HepG2 (cell line): ENCODE results near the gene CCDC97. TPM values are rescaled to one million over a fixed set of nuclear protein-coding genes. Genes with fewer than 3 reads are reported as not detected.

Experiments
- ETV5 ChIP-seq: IDR thresholded peaks from 2 replicates; pipeline ENCODE4 v1.6.1; 2018; ENCODE audit warnings: missing biosample characterization, missing genetic modification reagents, inconsistent platforms, borderline replicate concordance
- FOXO1 ChIP-seq: sonication (generic); formaldehyde crosslinking; IDR thresholded peaks from 2 replicates; pipeline ENCODE4 v1.4.0; 2020; ENCODE audit warnings: missing genetic modification reagents
- GABPB1 ChIP-seq: IDR thresholded peaks from 2 replicates; pipeline ENCODE4 v1.6.1; 2016; ENCODE audit warnings: mild to moderate bottlenecking, missing genetic modification reagents, moderate library complexity, missing compliant biosample characterization
- JUND ChIP-seq: sonication (generic); formaldehyde crosslinking; IDR thresholded peaks from 2 replicates; pipeline ENCODE4 v1.8.0; 2022; ENCODE audit warnings: mild to moderate bottlenecking, missing genetic modification reagents
- KDM3A ChIP-seq: IDR thresholded peaks from 2 replicates; pipeline ENCODE4 v1.6.1; 2018; ENCODE audit warnings: low read depth, missing compliant biosample characterization
- MTA1 ChIP-seq: sonication (generic); formaldehyde crosslinking; IDR thresholded peaks from 2 replicates; pipeline ENCODE4 v1.4.0; 2020; ENCODE audit warnings: missing genetic modification reagents, mild to moderate bottlenecking, borderline replicate concordance
- MYC ChIP-seq: sonication (generic); formaldehyde crosslinking; IDR thresholded peaks from 2 replicates; pipeline ENCODE4 v1.9.0; 2021; ENCODE audit warnings: missing genetic modification reagents, borderline replicate concordance
- NR1H2 ChIP-seq: sonication (generic); formaldehyde crosslinking; IDR thresholded peaks from 2 replicates; pipeline ENCODE4 v1.8.1; 2022; ENCODE audit warnings: low read depth, missing genetic modification reagents, borderline replicate concordance
- RBFOX2 ChIP-seq: fragments of 200-400 bp; formaldehyde crosslinking; IDR thresholded peaks from 2 replicates; pipeline ENCODE4 v1.6.1; 2017; ENCODE audit warnings: low read depth, mild to moderate bottlenecking, low read length
- SKI ChIP-seq: fragments of 450-650 bp; IDR thresholded peaks from one replicate; pipeline ENCODE4 v1.6.1; 2018; ENCODE audit warnings: mild to moderate bottlenecking; ENCODE audit not compliant: partially characterized antibody
- TBX2 ChIP-seq: sonication (generic); formaldehyde crosslinking; IDR thresholded peaks from 2 replicates; pipeline ENCODE4 v1.5.0; 2020; ENCODE audit warnings: missing genetic modification reagents, mild to moderate bottlenecking, borderline replicate concordance
- ZFP91 ChIP-seq: sonication (generic); formaldehyde crosslinking; IDR thresholded peaks from 2 replicates; pipeline ENCODE4 v1.9.0; 2022; ENCODE audit warnings: missing genetic modification reagents, mild to moderate bottlenecking, borderline replicate concordance
- ZNF501 ChIP-seq: sonication (generic); formaldehyde crosslinking; IDR thresholded peaks from 2 replicates; pipeline ENCODE4 v1.5.1; 2020; ENCODE audit warnings: mild to moderate bottlenecking, moderate library complexity, missing genetic modification reagents
- ZNF564 ChIP-seq: sonication (generic); formaldehyde crosslinking; IDR thresholded peaks from 2 replicates; pipeline ENCODE4 v1.8.1; 2023; ENCODE audit warnings: mild to moderate bottlenecking, missing genetic modification reagents
- ZNF609 ChIP-seq: sonication (generic); formaldehyde crosslinking; IDR thresholded peaks from 2 replicates; pipeline ENCODE4 v1.4.0; 2020; ENCODE audit warnings: mild to moderate bottlenecking, missing genetic modification reagents, borderline replicate concordance
- ZNF614 ChIP-seq: IDR thresholded peaks from 2 replicates; pipeline ENCODE4 v1.6.1; 2018; ENCODE audit warnings: missing biosample characterization, missing genetic modification reagents, inconsistent platforms, borderline replicate concordance
- polyA plus RNA-seq, 8 experiments: library from polyadenylated mRNA; depleted of rRNA in 3 of 8; stranded (reverse) in 7 of 8; unstranded in 1 of 8; fragments of >200 nt; fragmentation: Illumina TruSeq in 4 of 8; extraction: Trizol in 4 of 8; gene quantifications; 2 replicates each; pipeline versions ENCODE4 v1.2.1 to v1.2.3, GENCODE V29; 2011 to 2016; ENCODE audit warnings: low read depth in 4 of 8, missing spikeins in 1 of 8, mixed read lengths in 1 of 8; ENCODE audit not compliant: insufficient read depth in 1 of 8
- total RNA-seq, 5 experiments: library from RNA; depleted of rRNA; stranded (reverse); fragments of >200 nt; fragmentation: Illumina TruSeq; extraction: Trizol; gene quantifications; 2 replicates each; pipeline ENCODE4 v1.2.3, GENCODE V29; 2016; ENCODE audit warnings: low read depth in 1 of 5
- TF ChIP-seq, protein P1 (sequence below): fragments of 450-650 bp; IDR thresholded peaks from 2 replicates; pipeline ENCODE4 v1.6.1; 2016
- TF ChIP-seq, protein P2 (sequence below): IDR thresholded peaks from 2 replicates; pipeline ENCODE4 v1.6.1; 2016; ENCODE audit warnings: mild to moderate bottlenecking

CCDC97 gene
- total and polyA plus RNA-seq, 2 of the 13 experiments (the other 11 are each of a cell fraction or from before 2014, with no cell fraction given) = 6.2 to 7.3 TPM

GRCh38 chr19:41325947-41326706, 16.2 kb downstream of the CCDC97 start (continued):
- TF ChIP-seq ZNF609 (0 out of 2 replicates have a peak, but pooled peaks have one; percentile 18), ZFP91 (CRISPR knock-in tag) (peak; percentile 41; the same call in 1 of the 2 replicates), MTA1 (CRISPR knock-in tag) (peak; percentile 33; the same call in 1 of the 2 replicates), ETV5 (peak; percentile 44; the same call in 1 of the 2 replicates), ZNF614 (CRISPR knock-in tag) (0 out of 2 replicates have a peak, but pooled peaks have one; percentile 33), SKI (peak; percentile 35), KDM3A (CRISPR knock-in tag) (no peak), RBFOX2 (peak; percentile 63), MYC (CRISPR knock-in tag) (peak; percentile 34; the same call in 1 of the 2 replicates), NR1H2 (CRISPR knock-in tag) (peak; percentile 73; the same call in 1 of the 2 replicates), FOXO1 (CRISPR knock-in tag) (no peak; the same call in 1 of the 2 replicates), ZNF501 (CRISPR knock-in tag) (peak; percentile 46; the same call in 1 of the 2 replicates), JUND (CRISPR knock-in tag) (peak; percentile 50; the same call in 1 of the 2 replicates), GABPB1 (peak; percentile 38; the same call in 1 of the 2 replicates), TBX2 (CRISPR knock-in tag) (0 out of 2 replicates have a peak, but pooled peaks have one; percentile 17), ZNF564 (CRISPR knock-in tag) (peak; percentile 65; the same call in 1 of the 2 replicates)
- TF ChIP-seq, protein P1, sequence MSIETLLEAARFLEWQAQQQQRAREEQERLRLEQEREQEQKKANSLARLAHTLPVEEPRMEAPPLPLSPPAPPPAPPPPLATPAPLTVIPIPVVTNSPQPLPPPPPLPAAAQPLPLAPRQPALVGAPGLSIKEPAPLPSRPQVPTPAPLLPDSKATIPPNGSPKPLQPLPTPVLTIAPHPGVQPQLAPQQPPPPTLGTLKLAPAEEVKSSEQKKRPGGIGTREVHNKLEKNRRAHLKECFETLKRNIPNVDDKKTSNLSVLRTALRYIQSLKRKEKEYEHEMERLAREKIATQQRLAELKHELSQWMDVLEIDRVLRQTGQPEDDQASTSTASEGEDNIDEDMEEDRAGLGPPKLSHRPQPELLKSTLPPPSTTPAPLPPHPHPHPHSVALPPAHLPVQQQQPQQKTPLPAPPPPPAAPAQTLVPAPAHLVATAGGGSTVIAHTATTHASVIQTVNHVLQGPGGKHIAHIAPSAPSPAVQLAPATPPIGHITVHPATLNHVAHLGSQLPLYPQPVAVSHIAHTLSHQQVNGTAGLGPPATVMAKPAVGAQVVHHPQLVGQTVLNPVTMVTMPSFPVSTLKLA = peak; percentile 58; the same call in 1 of the 2 replicates
- TF ChIP-seq, protein P2, sequence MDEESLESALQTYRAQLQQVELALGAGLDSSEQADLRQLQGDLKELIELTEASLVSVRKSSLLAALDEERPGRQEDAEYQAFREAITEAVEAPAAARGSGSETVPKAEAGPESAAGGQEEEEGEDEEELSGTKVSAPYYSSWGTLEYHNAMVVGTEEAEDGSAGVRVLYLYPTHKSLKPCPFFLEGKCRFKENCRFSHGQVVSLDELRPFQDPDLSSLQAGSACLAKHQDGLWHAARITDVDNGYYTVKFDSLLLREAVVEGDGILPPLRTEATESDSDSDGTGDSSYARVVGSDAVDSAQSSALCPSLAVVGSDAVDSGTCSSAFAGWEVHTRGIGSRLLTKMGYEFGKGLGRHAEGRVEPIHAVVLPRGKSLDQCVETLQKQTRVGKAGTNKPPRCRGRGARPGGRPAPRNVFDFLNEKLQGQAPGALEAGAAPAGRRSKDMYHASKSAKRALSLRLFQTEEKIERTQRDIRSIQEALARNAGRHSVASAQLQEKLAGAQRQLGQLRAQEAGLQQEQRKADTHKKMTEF (CRISPR knock-in tag) = peak; percentile 46
